Type B pancreatic cell (in vitro differentiated cells): ENCODE results near the gene SLMAP. TPM values are rescaled to one million over a fixed set of nuclear protein-coding genes. Genes with fewer than 3 reads are reported as not detected.

ENCODE experiments used
- DNase-seq: peaks from one replicate; pipeline ENCODE4 v3.0.0; 2021; ENCODE audit warnings: mixed read lengths; ENCODE audit not compliant: unreplicated experiment; ENCODE audit errors: extremely low spot score
- H3K27ac Mint-ChIP-seq: 2 replicates; pipeline ENCODE4 v1.8.0; 2021; ENCODE audit warnings: mild to moderate bottlenecking, mixed read lengths
- H3K27me3 Mint-ChIP-seq: 2 replicates; pipeline ENCODE4 v1.8.0; 2021; ENCODE audit warnings: mixed read lengths
- H3K36me3 Mint-ChIP-seq: 2 replicates; pipeline ENCODE4 v1.8.0; 2021; ENCODE audit warnings: mixed read lengths
- H3K4me1 Mint-ChIP-seq: one replicate; pipeline ENCODE4 v1.8.0; 2021; ENCODE audit warnings: mixed read lengths; ENCODE audit not compliant: unreplicated experiment
- H3K4me3 Mint-ChIP-seq: 2 replicates; pipeline ENCODE4 v1.8.0; 2021; ENCODE audit warnings: mild to moderate bottlenecking, mixed read lengths
- H3K9me3 Mint-ChIP-seq: 2 replicates; pipeline ENCODE4 v1.8.0; 2021; ENCODE audit warnings: mixed read lengths
- total RNA-seq: library from RNA; stranded (reverse); gene quantifications from 2 replicates; pipeline ENCODE4 v1.2.1, GENCODE V29; 2021; ENCODE audit warnings: low replicate concordance
- TF ChIP-seq, protein P1 (sequence below): fragments of 200-600 bp; sonication (generic); conservative IDR thresholded peaks from 2 replicates; pipeline ENCODE4 v1.5.0; 2021; ENCODE audit warnings: antibody characterized with exemption, mild to moderate bottlenecking

The SLMAP gene
- total RNA-seq, 1 donor from 2014 or later = 55.1 TPM

DNA sequence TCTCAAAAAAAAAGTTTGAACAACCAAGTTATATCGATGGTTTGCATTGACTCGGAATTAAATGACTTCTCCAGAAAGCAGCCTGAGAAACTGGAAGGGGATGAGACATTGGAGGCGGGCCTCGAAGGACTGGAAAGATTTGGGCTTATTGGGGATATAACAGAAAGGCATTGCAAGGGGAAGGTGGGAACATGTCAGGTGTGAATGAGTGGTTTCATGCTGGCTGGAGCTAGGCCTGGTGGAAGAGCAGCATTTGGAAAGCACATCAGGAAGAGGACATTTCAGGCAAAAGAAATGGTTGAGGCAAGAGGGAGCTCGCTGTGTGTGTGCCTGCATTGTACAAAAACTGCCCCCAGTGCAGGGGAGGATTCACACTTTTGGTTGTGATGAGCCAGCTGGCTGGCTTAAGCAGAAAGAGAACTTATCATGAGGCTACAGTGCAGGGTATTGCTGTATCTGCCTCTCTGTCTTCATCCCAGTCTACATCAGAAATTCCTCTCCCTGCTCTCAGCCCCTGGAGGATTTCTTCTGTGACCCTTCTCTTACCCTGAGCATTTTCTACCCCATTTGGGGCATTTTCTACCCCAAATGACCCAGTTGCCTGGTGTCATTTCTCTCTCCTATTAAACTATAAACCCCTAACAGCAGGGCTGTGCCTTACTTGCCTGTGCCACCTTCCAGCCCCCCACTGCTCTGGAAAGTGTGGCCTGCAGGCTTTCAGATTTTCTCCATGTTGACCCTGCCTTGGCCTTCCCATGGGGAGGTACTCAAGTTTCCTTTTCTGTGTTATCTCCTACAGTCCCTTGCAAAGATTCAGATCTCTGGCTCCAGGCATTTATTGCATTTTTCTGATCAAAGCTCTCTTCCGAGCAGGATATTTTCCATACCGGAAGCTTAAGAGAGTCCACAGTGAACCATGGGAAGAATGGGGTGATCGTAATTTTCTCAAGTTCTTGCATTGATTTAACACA is 187.7 kb downstream of the SLMAP start:
- TF ChIP-seq, protein P1, sequence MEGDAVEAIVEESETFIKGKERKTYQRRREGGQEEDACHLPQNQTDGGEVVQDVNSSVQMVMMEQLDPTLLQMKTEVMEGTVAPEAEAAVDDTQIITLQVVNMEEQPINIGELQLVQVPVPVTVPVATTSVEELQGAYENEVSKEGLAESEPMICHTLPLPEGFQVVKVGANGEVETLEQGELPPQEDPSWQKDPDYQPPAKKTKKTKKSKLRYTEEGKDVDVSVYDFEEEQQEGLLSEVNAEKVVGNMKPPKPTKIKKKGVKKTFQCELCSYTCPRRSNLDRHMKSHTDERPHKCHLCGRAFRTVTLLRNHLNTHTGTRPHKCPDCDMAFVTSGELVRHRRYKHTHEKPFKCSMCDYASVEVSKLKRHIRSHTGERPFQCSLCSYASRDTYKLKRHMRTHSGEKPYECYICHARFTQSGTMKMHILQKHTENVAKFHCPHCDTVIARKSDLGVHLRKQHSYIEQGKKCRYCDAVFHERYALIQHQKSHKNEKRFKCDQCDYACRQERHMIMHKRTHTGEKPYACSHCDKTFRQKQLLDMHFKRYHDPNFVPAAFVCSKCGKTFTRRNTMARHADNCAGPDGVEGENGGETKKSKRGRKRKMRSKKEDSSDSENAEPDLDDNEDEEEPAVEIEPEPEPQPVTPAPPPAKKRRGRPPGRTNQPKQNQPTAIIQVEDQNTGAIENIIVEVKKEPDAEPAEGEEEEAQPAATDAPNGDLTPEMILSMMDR = no peak
- peak overlapping the region; percentile 36 for H3K27ac Mint-ChIP-seq
- H3K36me3 Mint-ChIP-seq = peaks cover 5% of the 10 kb centered on the region
- H3K4me3 Mint-ChIP-seq = peak overlapping the region; percentile 15
- peaks cover 37% of the 10 kb centered on the region for H3K4me1 Mint-ChIP-seq
- no peaks in the 10 kb centered on the region for H3K27me3 Mint-ChIP-seq
- DNase-seq = no peak
- no peaks in the 10 kb centered on the region for H3K9me3 Mint-ChIP-seq

DNA sequence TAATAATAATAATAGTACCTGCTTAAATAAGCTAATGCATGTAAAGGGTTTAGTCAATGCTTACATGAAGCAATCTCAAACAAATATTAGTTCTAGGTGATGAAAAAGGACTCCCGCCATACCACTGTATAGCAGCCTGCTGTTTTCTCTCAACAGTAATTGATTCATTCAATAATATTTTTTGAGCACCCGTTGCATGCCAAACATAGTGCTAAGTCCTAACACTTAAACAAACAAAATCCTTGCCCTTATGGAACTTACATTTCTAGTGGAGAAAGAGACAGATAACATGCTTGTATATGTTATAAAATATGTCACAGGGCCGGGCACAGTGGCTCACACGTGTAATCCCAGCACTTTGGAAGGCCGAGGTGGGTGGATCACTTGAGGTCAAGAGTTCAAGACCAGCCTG is 190.9 kb downstream of the SLMAP start:
- TF ChIP-seq, protein P1 = no peak
- Mint-ChIP-seq H3K36me3 (no peaks in the 10 kb centered on the region), H3K4me3 (no peak overlapping the region), H3K9me3 (no peaks in the 10 kb centered on the region), H3K27ac (peak overlapping the region; percentile 48), H3K4me1 (peaks cover 51% of the 10 kb centered on the region), H3K27me3 (no peaks in the 10 kb centered on the region)
- no peak for DNase-seq

DNA sequence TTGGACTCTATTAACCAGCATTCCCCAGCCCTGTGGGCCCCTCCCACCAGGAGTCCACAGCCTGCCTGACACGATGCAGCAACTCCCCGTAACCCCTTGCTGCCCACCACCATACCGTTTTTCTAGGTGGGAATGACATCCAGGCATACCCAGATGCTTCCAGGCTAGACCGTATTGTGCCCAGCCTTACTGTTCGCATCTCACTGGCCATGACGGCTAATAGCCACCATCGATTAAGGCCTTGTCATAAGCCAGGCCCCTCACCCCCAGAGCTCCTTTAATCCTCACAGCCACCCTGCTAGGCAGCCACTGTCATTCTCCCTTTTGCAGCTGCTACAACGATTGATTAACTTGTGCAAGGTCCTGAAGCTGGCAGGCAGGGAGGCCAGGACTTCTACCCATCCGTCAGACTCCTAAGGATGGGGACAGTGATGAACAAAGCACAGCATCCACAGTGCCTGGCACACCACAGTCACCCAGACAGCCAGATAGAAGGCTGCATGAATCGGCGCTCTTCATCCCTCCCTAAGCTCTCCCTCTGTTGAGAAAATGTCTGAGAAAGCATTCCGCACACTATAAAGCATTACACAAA is 192.1 kb downstream of the SLMAP start:
- H3K36me3 Mint-ChIP-seq = no peaks in the 10 kb centered on the region
- H3K27me3 Mint-ChIP-seq = no peaks in the 10 kb centered on the region
- H3K4me3 Mint-ChIP-seq = peak overlapping the region; percentile 34
- H3K27ac Mint-ChIP-seq = peak overlapping the region; percentile 71
- no peaks in the 10 kb centered on the region for H3K9me3 Mint-ChIP-seq
- no peak for DNase-seq
- TF ChIP-seq, protein P1 = no peak
- peaks cover 57% of the 10 kb centered on the region for H3K4me1 Mint-ChIP-seq

DNA sequence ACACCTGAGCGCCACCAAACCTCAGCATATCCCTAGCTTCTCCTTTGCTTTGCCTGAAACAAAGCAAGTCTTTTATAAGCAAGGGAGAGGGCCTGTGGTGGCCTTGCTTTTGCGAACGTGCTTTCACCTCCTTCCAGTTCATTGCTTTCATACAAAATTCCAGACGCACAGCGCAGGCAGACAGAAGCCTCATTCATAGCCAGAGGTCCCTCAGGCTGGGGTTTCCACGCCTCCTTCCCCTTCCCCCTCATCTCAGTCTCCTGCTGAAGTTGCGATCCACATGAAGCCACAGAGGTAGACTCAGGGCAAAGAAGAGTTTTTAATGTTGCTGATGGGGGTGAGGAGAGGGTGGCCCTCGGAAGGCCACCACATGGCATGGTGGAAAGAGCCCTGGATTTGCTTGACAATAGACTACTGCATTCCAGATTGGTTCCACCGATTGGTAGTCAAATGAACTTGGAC is 192.7 kb downstream of the SLMAP start:
- Mint-ChIP-seq H3K9me3 (no peaks in the 10 kb centered on the region), H3K27ac (peak overlapping the region; percentile 71), H3K27me3 (no peaks in the 10 kb centered on the region), H3K4me3 (peak overlapping the region; percentile 34), H3K4me1 (peaks cover 52% of the 10 kb centered on the region), H3K36me3 (no peaks in the 10 kb centered on the region)
- TF ChIP-seq, protein P1 = no peak
- no peak for DNase-seq

DNA sequence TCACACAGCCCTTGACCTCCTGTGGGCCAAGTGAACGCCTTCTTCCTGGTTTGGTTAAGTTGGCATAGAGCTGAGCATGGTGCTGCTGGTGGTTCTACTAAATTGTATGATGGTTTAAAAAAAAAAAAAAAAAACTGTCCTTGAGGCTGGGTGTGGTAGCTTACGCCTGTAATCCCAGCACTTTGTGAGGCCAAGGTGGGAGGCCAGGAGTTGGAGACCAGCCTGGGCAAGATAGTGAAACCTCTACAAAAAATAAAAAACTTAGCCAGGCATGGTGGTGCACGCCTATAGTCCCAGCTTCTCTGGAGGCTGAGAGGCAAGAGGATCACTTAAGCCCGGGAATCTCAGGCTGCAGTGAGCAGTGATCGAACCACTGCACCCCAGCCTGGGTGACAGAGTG is 193.2 kb downstream of the SLMAP start:
- Mint-ChIP-seq H3K36me3 (no peaks in the 10 kb centered on the region), H3K27me3 (no peaks in the 10 kb centered on the region), H3K9me3 (no peaks in the 10 kb centered on the region), H3K4me3 (no peak overlapping the region), H3K27ac (peak overlapping the region; percentile 71), H3K4me1 (peaks cover 47% of the 10 kb centered on the region)
- DNase-seq = no peak
- TF ChIP-seq, protein P1 = no peak
